OCI-LY7 (cell line): ENCODE measurements around the gene NABP2. TPM values are rescaled to one million over a fixed set of nuclear protein-coding genes. Genes with fewer than 3 reads are reported as not detected.

ENCODE experiments used
- BruUV-seq: library from RNA; stranded (reverse); fragments of 400-500 nt; replicated peaks from 2 replicates; lab custom pipeline; 2021; lab: Mats Ljungman, UMichigan
- CTCF ChIA-PET: fragments of 300-600 bp; sonication (Branson Sonifier 250); formaldehyde crosslinking; loops from one replicate; lab custom pipeline; 2022; ENCODE audit warnings: antibody characterized with exemption; ENCODE audit not compliant: unreplicated experiment; lab: Charles Lee
- POLR2A ChIA-PET: fragments of 300-600 bp; sonication (Branson Sonifier 250); formaldehyde crosslinking; loops from one replicate; lab custom pipeline; 2022; ENCODE audit warnings: antibody characterized with exemption; lab: Charles Lee
- DNase-seq: peaks from one replicate; pipeline ENCODE4 v3.0.0-alpha.2; 2015; ENCODE audit warnings: low spot score
- H2AFZ ChIP-seq: fragments of 200-600 bp; sonication (generic), shearing (Covaris generic); 2 replicates; pipeline ENCODE4 v1.6.1; 2014; ENCODE audit warnings: mild to moderate bottlenecking, antibody characterized with exemption, low read length, moderate library complexity
- H3K27ac ChIP-seq: fragments of 200-600 bp; sonication (generic); 2 replicates; pipeline ENCODE4 v1.5.1; 2014; ENCODE audit warnings: mixed run types, low read depth, mild to moderate bottlenecking, moderate library complexity, low read length, inconsistent platforms; ENCODE audit not compliant: poor library complexity, severe bottlenecking
- H3K36me3 ChIP-seq: fragments of 200-600 bp; sonication (generic); 2 replicates; pipeline ENCODE4 v1.6.1; 2014; ENCODE audit warnings: mild to moderate bottlenecking, antibody characterized with exemption, low read length, moderate library complexity, mixed read lengths; ENCODE audit not compliant: insufficient read depth
- H3K4me1 ChIP-seq: fragments of 200-600 bp; sonication (generic); 2 replicates; pipeline ENCODE4 v1.5.1; 2014; ENCODE audit warnings: mild to moderate bottlenecking, low read length; ENCODE audit not compliant: insufficient read depth, poor library complexity, severe bottlenecking
- H3K4me2 ChIP-seq: fragments of 200-600 bp; sonication (generic); 2 replicates; pipeline ENCODE4 v1.6.1; 2014; ENCODE audit warnings: mild to moderate bottlenecking, low read length
- H3K4me3 ChIP-seq: fragments of 200-600 bp; sonication (generic); 2 replicates; pipeline ENCODE4 v1.5.1; 2014; ENCODE audit warnings: mild to moderate bottlenecking, low read depth, low read length; ENCODE audit not compliant: poor library complexity, severe bottlenecking
- H3K79me2 ChIP-seq: fragments of 200-600 bp; sonication (generic); 2 replicates; pipeline ENCODE4 v1.6.1; 2016; ENCODE audit warnings: low read depth, mild to moderate bottlenecking, low read length, moderate library complexity, mixed read lengths; ENCODE audit not compliant: insufficient read depth
- H3K9me2 ChIP-seq: fragments of 200-600 bp; sonication (generic); 2 replicates; pipeline ENCODE4 v1.6.1; 2016; ENCODE audit warnings: mild to moderate bottlenecking, low read length, mixed read lengths; ENCODE audit not compliant: insufficient read depth
- H3K9me3 ChIP-seq: fragments of 200-600 bp; sonication (generic); 2 replicates; pipeline ENCODE4 v1.6.1; 2014; ENCODE audit warnings: mild to moderate bottlenecking, mixed run types, low read length, mixed read lengths
- H4K20me1 ChIP-seq: fragments of 200-600 bp; sonication (generic); 2 replicates; pipeline ENCODE4 v1.6.1; 2014; ENCODE audit warnings: mild to moderate bottlenecking, antibody characterized with exemption, low read length, moderate library complexity, mixed read lengths; ENCODE audit not compliant: insufficient read depth
- CTCF ChIP-seq: fragments of 200-600 bp; sonication (generic); conservative IDR thresholded peaks from 2 replicates; pipeline ENCODE4 v1.5.1; 2014; ENCODE audit warnings: mild to moderate bottlenecking, antibody characterized with exemption, low read length, moderate library complexity, mixed read lengths
- EZH2phosphoT487 ChIP-seq: fragments of 200-600 bp; sonication (generic); IDR thresholded peaks from 2 replicates; pipeline ENCODE4 v1.6.1; 2018; ENCODE audit warnings: low read depth, borderline replicate concordance, mild to moderate bottlenecking, mixed run types, antibody characterized with exemption, low read length, moderate library complexity, mixed read lengths
- intact Hi-C: fragments of 100-400 bp; cut with micrococcal nuclease; formaldehyde crosslinking; loops from one replicate; pipeline ENCODE4 v1.10.0; 2022; ENCODE audit not compliant: unreplicated experiment
- total RNA-seq, 2 experiments: library from RNA; depleted of rRNA in 1 of 2; stranded (reverse); fragments of >200 nt in 1 of 2; shearing (Covaris generic) in 1 of 2; gene quantifications; 2 replicates each; pipeline ENCODE4 v1.2.3, GENCODE V29; 2014 to 2022

Gene NABP2
- total RNA-seq, 2 experiments from 2014 or later = 37.5 to 61.1 TPM

- peaks cover 17% of the 10 kb centered on the region for H3K4me1 ChIP-seq
- H3K9me3 ChIP-seq = no peaks in the 10 kb centered on the region
- DNase-seq = no peak
- peak overlapping the region; percentile 94 for H3K4me2 ChIP-seq
- ChIA-PET POLR2A (interaction anchor here (0.6 to 1.0 kb wide), 2 partner anchors 37 to 117 kb away, joined by 3 to 5 read pairs; no protein-coding TSS in a partner anchor), CTCF (interaction anchor here (0.6 kb wide), 1 partner anchor 41 kb away, joined by 3 read pairs; no protein-coding TSS in a partner anchor)
- no peaks in the 10 kb centered on the region for H3K9me2 ChIP-seq
- peak overlapping the region; percentile 93 for H3K4me3 ChIP-seq
- peak overlapping the region; percentile 48; the same call in 1 of the 2 replicates for H2AFZ ChIP-seq
- H3K79me2 ChIP-seq = peaks cover 17% of the 10 kb centered on the region; the same call in 1 of the 2 replicates
- 0 out of 2 replicates have a peak, but pooled peaks cover 5% of the 10 kb centered on the region for H4K20me1 ChIP-seq
- peak overlapping the region; percentile 34 for H3K27ac ChIP-seq
- TF ChIP-seq CTCF (peak; percentile 60; the same call in 1 of the 2 replicates), EZH2phosphoT487 (no peak)
- intact Hi-C loops = loop anchor here (1.0 kb wide), 2 partner anchors 64 to 138 kb away; no protein-coding TSS in a partner anchor
- no TSS peak for BruUV-seq
- H3K36me3 ChIP-seq = peaks cover 45% of the 10 kb centered on the region
Observed at GRCh38 chr12:56257491-56258067, 33.4 kb downstream of the NABP2 start.

- H3K9me2 ChIP-seq = no peaks in the 10 kb centered on the region
- ChIA-PET POLR2A (interaction anchor here (1.0 kb wide), 1 partner anchor 37 kb away, joined by 5 read pairs; no protein-coding TSS in a partner anchor), CTCF (interaction anchor here (0.8 kb wide), 1 partner anchor 59 kb away, joined by 4 read pairs; no protein-coding TSS in a partner anchor)
- 0 out of 2 replicates have a peak, but pooled peaks cover 5% of the 10 kb centered on the region for H4K20me1 ChIP-seq
- no TSS peak for BruUV-seq
- H3K9me3 ChIP-seq = no peaks in the 10 kb centered on the region
- peak within 1 kb of the TSS; percentile 94 for H3K4me2 ChIP-seq
- no peak for TF ChIP-seq EZH2phosphoT487
- peak; percentile 73 for TF ChIP-seq CTCF
- peak; percentile 87 for DNase-seq
- peak within 1 kb of the TSS; percentile 34 for H3K27ac ChIP-seq
- peaks cover 17% of the 10 kb centered on the region; the same call in 1 of the 2 replicates for H3K79me2 ChIP-seq
- peak within 1 kb of the TSS; percentile 93 for H3K4me3 ChIP-seq
- peaks cover 38% of the 10 kb centered on the region for H3K36me3 ChIP-seq
- H2AFZ ChIP-seq = peak within 1 kb of the TSS; percentile 90
- H3K4me1 ChIP-seq = peaks cover 17% of the 10 kb centered on the region
- intact Hi-C loops = loop anchor here (1.0 kb wide), 2 partner anchors 65 to 139 kb away; no protein-coding TSS in a partner anchor
Observed at GRCh38 chr12:56258068-56258819, 34.1 kb downstream of the NABP2 start, which contains the start of gene ANKRD52. Gene ANKRD52 (minus strand): TSS chr12:56258384. CDS start chr12:56258269, 115 bp downstream.
